ENCODE results near the gene RAB12.
"Not testable (repeated sequence)": the region's sequence is repeated elsewhere in the genome, so short reads cannot be mapped to it uniquely, and the experiment has no call there.

RAB12 gene

GRCh38 chr18:8647359-8647758, 38.1 kb downstream of the RAB12 start:
- H3K9me3 ChIP-seq (ENCODE audit: control insufficient read depth, insufficient read depth, low read length); DNase-seq (ENCODE audit: low read depth, low spot score); H3K4me3 ChIP-seq (ENCODE audit: low read length); H3K27me3 ChIP-seq (ENCODE audit: control insufficient read depth, insufficient read depth, low read length); H3K4me1 ChIP-seq (ENCODE audit: control insufficient read depth, insufficient read depth, low read length); H3K27ac ChIP-seq (ENCODE audit: low read length); H3K36me3 ChIP-seq (ENCODE audit: control insufficient read depth, insufficient read depth, low read length): not testable (repeated sequence)
- WGBS (ENCODE audit: insufficient coverage, insufficient read length): no CpG with 5 or more reads among the region's 3 CpGs

GRCh38 chr18:8651478-8652261, 42.4 kb downstream of the RAB12 start:
- not testable (repeated sequence) for DNase-seq (ENCODE audit: low read depth, low spot score); H3K27ac ChIP-seq (ENCODE audit: low read length); H3K4me3 ChIP-seq (ENCODE audit: low read length); H3K4me1 ChIP-seq (ENCODE audit: control insufficient read depth, insufficient read depth, low read length); H3K36me3 ChIP-seq (ENCODE audit: control insufficient read depth, insufficient read depth, low read length); H3K27me3 ChIP-seq (ENCODE audit: control insufficient read depth, insufficient read depth, low read length); H3K9me3 ChIP-seq (ENCODE audit: control insufficient read depth, insufficient read depth, low read length)
- WGBS (ENCODE audit: insufficient coverage, insufficient read length): no CpG with 5 or more reads among the region's 7 CpGs

GRCh38 chr18:8654503-8655451, 45.5 kb downstream of the RAB12 start:
- no CpG with 5 or more reads among the region's 7 CpGs for WGBS (ENCODE audit: insufficient coverage, insufficient read length)
- H3K27me3 ChIP-seq (ENCODE audit: control insufficient read depth, insufficient read depth, low read length): no peaks in the 10 kb centered on the region
- no peak for DNase-seq (ENCODE audit: low read depth, low spot score)

GRCh38 chr18:8656232-8656631, 47.0 kb downstream of the RAB12 start:
- no peaks in the 10 kb centered on the region for H3K9me3 ChIP-seq (ENCODE audit: control insufficient read depth, insufficient read depth, low read length)
- no CpG with 5 or more reads among the region's 6 CpGs for WGBS (ENCODE audit: insufficient coverage, insufficient read length)
- no peak overlapping the region for H3K4me3 ChIP-seq (ENCODE audit: low read length)
- no peaks in the 10 kb centered on the region; the same call in 1 of the 2 replicates for H3K36me3 ChIP-seq (ENCODE audit: control insufficient read depth, insufficient read depth, low read length)
- no peak for DNase-seq (ENCODE audit: low read depth, low spot score)
- H3K27ac ChIP-seq (ENCODE audit: low read length): no peak overlapping the region
- H3K27me3 ChIP-seq (ENCODE audit: control insufficient read depth, insufficient read depth, low read length): no peaks in the 10 kb centered on the region
- H3K4me1 ChIP-seq (ENCODE audit: control insufficient read depth, insufficient read depth, low read length): peaks cover 4% of the 10 kb centered on the region; the same call in 1 of the 2 replicates

More at GRCh38 chr18:8654503-8655451, 45.5 kb downstream of the RAB12 start:
- Histone ChIP-seq H3K36me3 (ENCODE audit: control insufficient read depth, insufficient read depth, low read length) (no peaks in the 10 kb centered on the region; the same call in 1 of the 2 replicates), H3K4me3 (ENCODE audit: low read length) (no peak overlapping the region), H3K27ac (ENCODE audit: low read length) (no peak overlapping the region), H3K9me3 (ENCODE audit: control insufficient read depth, insufficient read depth, low read length) (no peaks in the 10 kb centered on the region), H3K4me1 (ENCODE audit: control insufficient read depth, insufficient read depth, low read length) (0 out of 2 replicates have a peak, but pooled peaks cover 2% of the 10 kb centered on the region)

GRCh38 chr18:8657050-8657820, 48.0 kb downstream of the RAB12 start:
- WGBS (ENCODE audit: insufficient coverage, insufficient read length): no CpG with 5 or more reads among the region's 14 CpGs
- Histone ChIP-seq H3K9me3 (ENCODE audit: control insufficient read depth, insufficient read depth, low read length) (no peaks in the 10 kb centered on the region), H3K4me1 (ENCODE audit: control insufficient read depth, insufficient read depth, low read length) (peaks cover 4% of the 10 kb centered on the region; the same call in 1 of the 2 replicates), H3K4me3 (ENCODE audit: low read length) (no peak overlapping the region), H3K36me3 (ENCODE audit: control insufficient read depth, insufficient read depth, low read length) (no peaks in the 10 kb centered on the region; the same call in 1 of the 2 replicates), H3K27me3 (ENCODE audit: control insufficient read depth, insufficient read depth, low read length) (no peaks in the 10 kb centered on the region), H3K27ac (ENCODE audit: low read length) (no peak overlapping the region)
- DNase-seq (ENCODE audit: low read depth, low spot score): no peak

- H3K36me3 ChIP-seq (ENCODE audit: control insufficient read depth, insufficient read depth, low read length): no peaks in the 10 kb centered on the region; the same call in 1 of the 2 replicates
- no peaks in the 10 kb centered on the region for H3K9me3 ChIP-seq (ENCODE audit: control insufficient read depth, insufficient read depth, low read length)
- H3K27me3 ChIP-seq (ENCODE audit: control insufficient read depth, insufficient read depth, low read length): no peaks in the 10 kb centered on the region
- no CpG with 5 or more reads among the region's 14 CpGs for WGBS (ENCODE audit: insufficient coverage, insufficient read length)
- H3K27ac ChIP-seq (ENCODE audit: low read length): no peak overlapping the region
- no peak overlapping the region for H3K4me3 ChIP-seq (ENCODE audit: low read length)
- peaks cover 8% of the 10 kb centered on the region for H3K4me1 ChIP-seq (ENCODE audit: control insufficient read depth, insufficient read depth, low read length)
- no peak for DNase-seq (ENCODE audit: low read depth, low spot score)
Measured at GRCh38 chr18:8657873-8658470, 48.7 kb downstream of the RAB12 start.

DNA sequence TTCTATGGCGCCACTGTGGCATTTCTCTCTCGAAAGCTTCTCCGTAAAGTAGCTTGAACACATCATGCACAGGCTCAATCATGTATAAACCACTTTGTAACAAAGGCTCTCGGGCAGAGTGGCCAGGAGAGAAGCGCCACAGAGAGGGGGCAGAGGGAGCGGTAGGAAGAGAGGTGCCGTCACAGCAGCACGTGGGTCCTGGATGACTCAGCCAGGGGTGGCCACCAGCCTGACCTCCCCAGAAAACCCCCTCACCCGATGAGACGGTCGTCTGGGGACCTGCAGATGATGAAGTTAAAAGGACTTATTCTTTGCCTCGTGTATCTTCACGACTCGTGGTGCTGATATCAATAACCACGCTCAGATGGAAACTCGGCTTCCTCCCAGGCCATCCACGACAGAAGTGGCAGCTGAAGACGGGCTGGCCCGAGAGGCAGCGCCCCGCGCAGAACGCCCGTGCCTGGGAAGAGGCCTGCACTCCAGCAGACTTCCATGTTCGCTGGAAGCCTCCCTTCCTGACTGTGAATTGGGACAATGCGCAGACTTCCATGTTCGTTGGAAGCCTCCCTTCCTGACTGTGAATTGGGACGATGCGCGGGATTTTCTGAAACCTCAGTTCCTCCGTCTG, 49.7 kb downstream of the RAB12 start:
- H3K4me3 ChIP-seq (ENCODE audit: low read length): no peak overlapping the region
- no CpG with 5 or more reads among the region's 31 CpGs for WGBS (ENCODE audit: insufficient coverage, insufficient read length)
- no peaks in the 10 kb centered on the region; the same call in 1 of the 2 replicates for H3K36me3 ChIP-seq (ENCODE audit: control insufficient read depth, insufficient read depth, low read length)
- no peaks in the 10 kb centered on the region for H3K27me3 ChIP-seq (ENCODE audit: control insufficient read depth, insufficient read depth, low read length)
- no peak for DNase-seq (ENCODE audit: low read depth, low spot score)
- no peak overlapping the region for H3K27ac ChIP-seq (ENCODE audit: low read length)
- H3K4me1 ChIP-seq (ENCODE audit: control insufficient read depth, insufficient read depth, low read length): peaks cover 13% of the 10 kb centered on the region
- no peaks in the 10 kb centered on the region for H3K9me3 ChIP-seq (ENCODE audit: control insufficient read depth, insufficient read depth, low read length)

DNA sequence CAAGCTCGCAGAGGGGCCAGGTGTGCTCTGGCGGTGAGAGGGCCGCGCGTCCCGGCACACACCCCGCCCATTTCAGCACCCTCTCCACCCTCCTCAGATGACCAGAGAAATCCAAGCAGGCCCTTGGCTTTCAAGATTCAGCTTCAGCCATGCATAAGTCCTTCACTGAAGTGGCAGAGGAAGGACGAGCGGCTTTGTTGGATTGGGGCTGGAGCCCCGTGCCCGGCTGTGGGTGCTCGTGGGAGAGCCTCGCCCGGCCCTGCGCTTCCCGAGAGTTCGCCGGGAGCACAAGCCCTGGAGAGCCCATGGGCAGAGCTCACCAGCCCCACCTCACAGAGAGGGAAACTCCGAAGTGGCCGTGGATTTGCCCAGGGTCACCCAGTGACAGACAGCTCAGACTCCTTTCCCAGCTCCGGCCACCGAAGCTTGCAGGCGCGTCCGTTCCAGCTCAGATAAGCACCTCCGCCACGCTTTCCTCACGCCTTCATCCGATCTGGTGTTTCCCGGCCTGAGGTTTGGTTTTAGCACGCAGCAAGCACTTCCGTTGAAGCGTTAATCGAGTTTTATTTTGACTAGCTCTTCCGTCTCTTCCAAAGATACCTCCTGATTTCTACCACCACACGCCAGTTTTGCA, 50.5 kb downstream of the RAB12 start:
- no peak for DNase-seq (ENCODE audit: low read depth, low spot score)
- peaks cover 13% of the 10 kb centered on the region for H3K4me1 ChIP-seq (ENCODE audit: control insufficient read depth, insufficient read depth, low read length)
- no CpG with 5 or more reads among the region's 36 CpGs for whole genome bisulfite sequencing (ENCODE audit: insufficient coverage, insufficient read length)
- no peaks in the 10 kb centered on the region; the same call in 1 of the 2 replicates for H3K36me3 ChIP-seq (ENCODE audit: control insufficient read depth, insufficient read depth, low read length)
- H3K9me3 ChIP-seq (ENCODE audit: control insufficient read depth, insufficient read depth, low read length): no peaks in the 10 kb centered on the region
- no peak overlapping the region for H3K4me3 ChIP-seq (ENCODE audit: low read length)
- no peak overlapping the region for H3K27ac ChIP-seq (ENCODE audit: low read length)
- no peaks in the 10 kb centered on the region for H3K27me3 ChIP-seq (ENCODE audit: control insufficient read depth, insufficient read depth, low read length)

DNA sequence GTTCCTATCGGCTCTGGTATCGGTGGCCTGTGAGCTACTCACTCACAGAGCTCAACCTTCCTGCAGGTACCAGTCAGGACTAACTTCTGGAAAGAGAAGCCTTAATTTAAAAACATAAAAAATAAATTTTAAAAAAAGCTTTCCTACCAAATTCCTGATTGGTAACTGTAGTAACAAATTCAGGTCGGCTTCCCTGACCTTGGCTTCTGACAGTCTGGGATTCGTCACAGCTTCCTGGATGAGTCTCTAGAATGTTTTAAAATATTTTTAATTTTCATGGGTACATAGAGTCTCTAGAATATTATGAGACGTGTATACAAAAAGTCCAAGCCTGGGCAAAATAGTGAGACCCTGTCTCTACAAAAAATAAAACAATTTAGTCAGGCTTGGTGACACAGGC, 51.1 kb downstream of the RAB12 start:
- Histone ChIP-seq H3K27me3 (ENCODE audit: control insufficient read depth, insufficient read depth, low read length) (no peaks in the 10 kb centered on the region), H3K27ac (ENCODE audit: low read length) (no peak overlapping the region), H3K4me3 (ENCODE audit: low read length) (no peak overlapping the region), H3K36me3 (ENCODE audit: control insufficient read depth, insufficient read depth, low read length) (no peaks in the 10 kb centered on the region; the same call in 1 of the 2 replicates), H3K4me1 (ENCODE audit: control insufficient read depth, insufficient read depth, low read length) (peaks cover 13% of the 10 kb centered on the region), H3K9me3 (ENCODE audit: control insufficient read depth, insufficient read depth, low read length) (no peaks in the 10 kb centered on the region)
- WGBS (ENCODE audit: insufficient coverage, insufficient read length): no CpG with 5 or more reads among the region's 5 CpGs
- DNase-seq (ENCODE audit: low read depth, low spot score): no peak
